GM21381 (cell line): Measurements from ENCODE around the gene TARS2.

ENCODE experiments used
- ATAC-seq: cut with Tn5 transposase; IDR thresholded peaks from one replicate; pipeline ENCODE4 v1.9.1; 2021; ENCODE audit warnings: mild to moderate bottlenecking, moderate library complexity; ENCODE audit not compliant: unreplicated experiment

Gene TARS2, protein sequence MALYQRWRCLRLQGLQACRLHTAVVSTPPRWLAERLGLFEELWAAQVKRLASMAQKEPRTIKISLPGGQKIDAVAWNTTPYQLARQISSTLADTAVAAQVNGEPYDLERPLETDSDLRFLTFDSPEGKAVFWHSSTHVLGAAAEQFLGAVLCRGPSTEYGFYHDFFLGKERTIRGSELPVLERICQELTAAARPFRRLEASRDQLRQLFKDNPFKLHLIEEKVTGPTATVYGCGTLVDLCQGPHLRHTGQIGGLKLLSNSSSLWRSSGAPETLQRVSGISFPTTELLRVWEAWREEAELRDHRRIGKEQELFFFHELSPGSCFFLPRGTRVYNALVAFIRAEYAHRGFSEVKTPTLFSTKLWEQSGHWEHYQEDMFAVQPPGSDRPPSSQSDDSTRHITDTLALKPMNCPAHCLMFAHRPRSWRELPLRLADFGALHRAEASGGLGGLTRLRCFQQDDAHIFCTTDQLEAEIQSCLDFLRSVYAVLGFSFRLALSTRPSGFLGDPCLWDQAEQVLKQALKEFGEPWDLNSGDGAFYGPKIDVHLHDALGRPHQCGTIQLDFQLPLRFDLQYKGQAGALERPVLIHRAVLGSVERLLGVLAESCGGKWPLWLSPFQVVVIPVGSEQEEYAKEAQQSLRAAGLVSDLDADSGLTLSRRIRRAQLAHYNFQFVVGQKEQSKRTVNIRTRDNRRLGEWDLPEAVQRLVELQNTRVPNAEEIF

DNA sequence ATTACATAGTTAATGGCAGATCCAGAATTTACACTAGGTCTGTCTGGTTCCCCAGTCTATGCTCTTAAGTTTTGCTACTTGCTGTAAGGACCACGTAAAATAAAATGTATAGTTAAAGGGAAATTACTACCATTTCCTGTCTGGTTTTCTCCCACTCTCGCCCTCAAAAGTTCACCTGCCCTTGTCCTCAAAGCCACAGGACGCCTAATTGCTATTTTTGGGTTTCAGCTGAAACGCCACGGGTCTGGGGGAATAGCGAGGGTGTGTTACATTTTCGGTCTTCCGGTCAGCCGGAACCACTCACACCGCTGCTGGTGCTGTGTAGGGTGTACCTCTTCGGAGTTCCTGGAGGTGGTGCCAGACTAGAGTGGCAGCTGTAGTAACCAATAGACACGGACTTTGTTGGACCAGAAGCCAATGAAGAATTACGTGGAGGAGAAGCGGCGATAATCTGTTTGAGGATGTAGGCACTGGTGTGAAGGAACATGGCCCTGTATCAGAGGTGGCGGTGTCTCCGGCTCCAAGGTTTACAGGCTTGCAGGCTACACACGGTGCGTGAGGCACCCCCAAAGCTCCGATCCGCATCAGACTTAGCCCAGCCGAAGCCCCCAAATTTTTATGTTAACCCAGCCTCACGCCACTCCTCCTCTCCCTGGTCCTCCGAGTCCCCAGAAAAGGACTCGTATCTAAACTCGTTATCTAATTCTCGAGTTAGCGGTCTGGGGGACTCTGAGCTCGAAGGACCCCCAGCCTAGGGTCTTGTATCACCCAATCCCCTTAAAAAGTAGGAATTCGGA is at the start of gene TARS2:
Gene TARS2, plus strand, starts transcription at position 454 of the 797 bp plus-strand sequence. Its CDS starts 32 bp downstream, at position 486.
- peak; percentile 99 for ATAC-seq

DNA sequence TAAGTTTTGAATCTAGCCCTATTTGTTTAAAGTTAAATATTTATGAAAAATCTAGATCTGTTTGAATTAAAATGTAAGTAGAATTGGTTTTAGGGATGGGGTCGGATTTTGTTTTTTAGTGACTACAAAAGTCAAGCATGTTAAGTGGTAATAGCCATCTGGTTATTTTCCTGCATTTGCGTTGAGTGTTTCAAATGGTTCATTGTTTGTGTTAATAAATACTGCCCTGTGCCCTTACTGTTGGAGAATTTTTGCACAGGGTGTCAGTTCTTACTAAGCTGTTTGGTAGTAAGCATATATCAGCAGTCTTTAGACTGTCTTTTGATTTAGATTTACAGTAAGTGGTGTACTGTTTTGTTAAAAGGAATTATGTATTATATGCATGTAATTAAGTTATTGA is 46.1 kb upstream of the TARS2 start:
- ATAC-seq: no peak

DNA sequence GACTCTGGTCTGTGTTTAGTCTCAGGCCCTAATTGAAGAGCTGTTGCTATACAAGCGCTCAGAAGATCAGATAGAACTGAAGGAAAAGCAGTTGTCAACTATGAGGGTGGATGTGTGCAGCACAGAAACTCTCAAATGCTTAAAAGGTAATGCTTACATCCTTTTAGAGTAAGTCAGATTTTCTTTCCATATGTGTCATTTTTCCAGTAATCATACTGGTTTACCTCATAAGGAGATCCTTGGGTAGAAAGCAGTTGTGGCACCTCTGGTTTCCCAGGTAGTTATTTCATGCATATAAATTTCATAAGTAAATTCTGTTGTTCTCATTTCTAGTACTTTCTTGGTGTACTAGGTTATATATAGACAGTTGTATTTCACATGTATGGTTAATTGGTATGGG is 43.0 kb upstream of the TARS2 start:
- ATAC-seq: no peak

DNA sequence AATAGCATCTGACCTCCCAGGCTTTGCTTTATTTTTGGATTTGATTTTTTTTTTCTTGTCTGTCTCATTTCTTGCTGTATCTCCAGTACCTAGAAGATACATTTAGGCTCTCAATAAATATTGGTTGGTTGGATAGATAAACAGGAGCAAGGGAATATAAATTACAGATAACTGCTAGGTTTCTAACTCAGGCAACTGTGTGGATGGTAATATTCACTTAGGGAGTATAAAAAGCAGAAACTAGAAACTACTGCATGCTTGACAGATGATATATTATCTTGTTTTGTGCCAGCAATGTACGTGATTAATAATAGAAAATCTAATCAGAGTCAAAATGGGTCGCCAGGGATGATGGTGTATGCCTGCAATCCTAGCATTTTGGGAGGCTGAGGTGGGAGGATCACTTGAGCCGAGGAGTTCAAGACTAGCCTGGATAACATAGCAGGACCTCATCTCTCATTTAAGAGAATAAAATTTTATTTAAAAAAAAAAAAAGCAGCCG is 31.0 kb upstream of the TARS2 start:
- ATAC-seq: no peak

DNA sequence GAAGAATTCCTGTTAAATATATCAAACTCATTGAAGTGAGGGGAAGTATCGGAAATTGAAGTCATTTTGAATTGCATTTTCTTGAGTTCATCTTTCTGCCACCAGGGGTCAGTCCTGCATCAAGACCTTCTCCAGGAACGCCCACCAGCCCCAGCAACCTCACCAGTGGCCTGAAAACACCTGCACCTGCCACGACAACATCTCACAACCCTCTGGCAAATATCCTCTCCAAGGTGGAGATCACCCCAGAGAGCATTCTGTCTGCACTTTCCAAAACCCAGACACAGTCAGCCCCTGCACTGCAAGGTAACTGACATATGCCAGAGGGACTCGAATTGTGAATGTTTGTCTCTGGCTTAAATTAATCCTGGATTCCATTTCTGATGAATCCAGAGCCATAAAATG is 22.8 kb upstream of the TARS2 start:
- ATAC-seq: no peak

DNA sequence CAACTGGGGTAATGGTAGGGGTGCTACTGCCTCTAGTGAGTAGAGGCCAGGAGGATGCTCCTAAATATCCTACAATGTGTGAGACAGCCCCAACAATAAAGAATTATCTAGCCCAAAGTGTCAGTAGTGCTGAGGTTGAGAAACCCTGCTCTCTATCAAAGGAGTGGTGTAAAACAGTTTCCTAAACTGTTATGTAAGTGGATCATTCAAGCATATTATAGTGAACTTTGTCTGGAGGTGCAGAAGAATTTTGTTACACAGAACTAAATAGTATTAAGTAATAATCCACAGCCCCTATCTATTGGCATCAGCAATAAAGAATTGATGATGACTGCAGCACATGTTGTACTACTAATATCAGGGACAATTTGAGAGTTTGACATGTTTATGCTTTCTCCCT is 20.3 kb upstream of the TARS2 start:
- ATAC-seq: no peak

DNA sequence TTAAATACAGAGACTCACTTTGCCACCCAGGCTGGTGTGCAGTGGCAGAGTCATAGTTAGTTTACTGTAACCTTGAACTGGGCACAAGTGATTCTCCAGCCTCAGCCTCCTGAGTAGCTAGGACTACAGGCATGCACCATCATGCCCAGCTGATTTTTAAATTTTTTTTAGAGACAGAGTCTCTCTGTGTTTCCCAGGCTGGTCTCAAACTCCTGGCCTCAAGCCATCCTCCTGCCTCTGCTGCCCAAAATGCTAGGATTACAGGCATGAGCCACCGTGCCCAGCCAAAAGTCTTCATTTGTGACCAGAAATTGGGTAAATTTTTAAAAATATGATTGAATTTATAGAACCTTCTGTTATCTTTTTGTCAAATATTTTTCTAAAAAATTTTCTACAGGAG is 17.9 kb upstream of the TARS2 start:
- no peak for ATAC-seq

DNA sequence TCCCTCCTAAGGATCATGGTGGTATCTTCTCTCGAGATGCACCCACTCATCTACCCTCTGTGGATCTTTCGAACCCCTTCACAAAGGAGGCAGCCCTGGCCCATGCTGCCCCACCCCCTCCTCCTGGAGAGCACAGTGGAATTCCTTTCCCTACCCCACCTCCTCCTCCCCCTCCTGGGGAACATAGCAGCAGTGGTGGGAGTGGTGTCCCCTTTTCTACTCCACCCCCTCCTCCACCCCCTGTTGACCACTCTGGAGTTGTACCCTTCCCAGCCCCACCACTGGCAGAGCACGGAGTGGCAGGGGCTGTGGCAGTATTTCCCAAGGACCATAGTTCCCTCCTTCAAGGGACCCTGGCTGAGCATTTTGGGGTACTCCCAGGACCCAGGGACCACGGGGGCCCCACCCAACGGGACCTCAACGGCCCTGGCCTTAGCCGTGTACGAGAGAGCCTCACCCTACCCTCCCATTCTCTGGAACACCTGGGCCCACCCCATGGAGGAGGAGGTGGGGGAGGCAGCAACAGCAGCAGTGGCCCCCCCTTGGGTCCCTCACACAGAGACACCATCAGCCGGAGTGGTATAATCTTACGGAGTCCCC is 14.5 kb upstream of the TARS2 start:
- no peak for ATAC-seq

DNA sequence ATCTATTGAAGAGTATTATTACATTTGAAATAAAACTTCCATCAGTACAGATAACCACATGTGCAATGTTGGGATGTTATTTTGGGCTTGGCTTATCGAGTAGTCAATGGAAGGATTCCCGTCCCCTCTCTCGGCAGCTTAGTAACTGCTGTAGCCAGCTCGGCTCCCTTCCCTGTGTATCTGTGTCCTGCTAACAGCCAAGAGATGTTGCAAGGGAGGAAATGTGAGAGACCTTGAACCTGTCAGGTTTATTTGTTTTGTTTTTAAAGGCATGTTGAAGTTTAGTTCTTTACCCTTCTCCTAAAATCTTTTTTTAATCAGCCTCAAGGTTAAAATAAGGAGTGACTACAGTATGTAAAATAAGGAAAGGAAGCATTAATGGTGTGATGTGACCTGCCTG is 13.6 kb upstream of the TARS2 start:
- no peak for ATAC-seq

DNA sequence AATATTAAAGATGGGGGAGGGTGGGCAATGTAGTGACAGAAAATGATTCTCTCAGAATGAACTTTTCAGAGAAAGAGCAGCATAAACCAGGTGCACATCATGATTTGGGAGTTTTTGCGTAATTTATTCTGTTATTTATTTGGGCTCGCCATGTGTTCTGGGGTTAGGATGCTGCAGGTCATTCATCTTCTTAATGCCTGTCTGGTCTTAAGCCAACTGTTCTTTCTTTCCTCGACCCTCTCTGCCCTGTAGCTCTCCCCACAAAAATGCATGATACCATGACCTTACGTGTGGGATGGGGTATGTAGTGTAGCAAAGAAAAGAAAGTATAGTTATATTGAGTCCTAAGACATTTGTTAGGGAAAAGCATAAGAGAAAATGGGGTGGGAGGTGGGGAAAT is 12.3 kb upstream of the TARS2 start:
- no peak for ATAC-seq

DNA sequence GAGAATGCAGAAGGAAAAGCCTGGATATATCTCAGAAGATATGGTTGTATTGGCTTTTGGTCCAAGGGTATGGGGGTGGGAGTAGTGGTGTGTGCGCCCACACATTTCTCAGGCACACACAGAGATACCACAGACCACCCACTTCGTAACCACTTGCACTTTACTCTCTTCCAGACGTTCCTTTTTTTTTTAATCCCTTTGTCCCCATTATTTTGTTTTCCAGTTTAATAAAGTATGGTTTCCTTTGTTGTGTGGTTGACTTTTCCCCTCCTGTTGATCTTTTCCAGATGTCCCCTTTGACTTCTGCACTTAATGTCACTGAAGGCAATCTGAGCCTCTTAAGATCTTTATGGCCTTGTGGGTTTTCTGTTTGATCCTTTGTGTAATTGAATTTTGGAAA is 10.5 kb upstream of the TARS2 start:
- no peak for ATAC-seq

DNA sequence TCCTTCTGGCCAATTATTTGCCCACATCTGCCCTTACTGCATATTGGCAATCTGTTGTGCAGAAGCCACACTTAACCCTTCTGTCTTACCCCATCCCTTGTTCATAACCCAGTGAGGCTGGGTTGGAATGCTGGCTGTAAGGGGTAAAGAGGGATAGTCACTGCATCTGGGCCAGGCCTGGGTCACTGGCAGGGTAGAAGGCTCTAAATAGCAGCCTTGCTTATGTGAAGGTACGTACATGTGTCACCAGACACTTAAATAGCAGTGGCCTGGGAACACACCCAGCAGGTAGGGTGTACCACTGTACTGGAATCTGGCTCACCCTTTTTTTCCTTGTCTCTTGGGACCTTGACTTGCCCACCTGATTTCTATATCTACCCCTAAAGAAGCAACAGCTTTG is 9.9 kb upstream of the TARS2 start:
- no peak for ATAC-seq

DNA sequence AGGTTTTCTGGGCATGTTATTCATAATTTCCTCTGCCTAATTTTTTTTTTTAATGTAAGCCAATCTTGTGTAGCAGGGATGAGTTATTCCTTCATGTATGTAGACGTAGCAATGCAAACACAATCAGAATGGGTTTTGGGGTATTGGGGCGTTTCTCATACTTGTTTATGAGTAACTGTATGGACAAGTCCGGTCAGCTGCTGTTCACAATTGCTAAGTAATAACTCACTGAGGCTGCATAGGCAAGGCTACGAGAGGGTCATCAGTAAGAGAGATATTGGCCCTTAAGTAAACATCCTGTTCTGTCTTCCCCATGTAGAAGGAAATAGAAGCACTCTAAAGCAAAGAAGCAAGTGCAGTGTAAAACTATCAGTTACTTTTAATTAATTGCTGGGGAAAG is 9.5 kb upstream of the TARS2 start:
- ATAC-seq: no peak

DNA sequence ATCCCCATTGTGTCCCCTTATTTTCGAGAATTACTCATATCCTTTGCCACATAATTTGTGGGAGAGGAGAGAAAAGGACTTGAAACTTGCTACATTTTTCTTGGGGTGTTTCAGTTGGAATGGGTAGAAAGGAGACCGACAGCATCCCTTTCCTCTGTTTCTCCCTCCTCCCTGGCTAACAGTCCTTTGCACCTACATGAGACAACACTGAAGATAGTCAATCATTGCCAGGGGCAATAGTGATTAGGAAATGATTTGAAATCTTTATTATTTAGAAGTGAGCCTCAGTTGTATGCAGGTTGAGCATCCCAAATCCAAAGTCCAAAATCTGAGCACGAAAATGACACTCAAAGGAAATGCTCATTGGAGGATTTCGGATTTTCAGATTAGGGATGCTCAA is 7.8 kb upstream of the TARS2 start:
- no peak for ATAC-seq

DNA sequence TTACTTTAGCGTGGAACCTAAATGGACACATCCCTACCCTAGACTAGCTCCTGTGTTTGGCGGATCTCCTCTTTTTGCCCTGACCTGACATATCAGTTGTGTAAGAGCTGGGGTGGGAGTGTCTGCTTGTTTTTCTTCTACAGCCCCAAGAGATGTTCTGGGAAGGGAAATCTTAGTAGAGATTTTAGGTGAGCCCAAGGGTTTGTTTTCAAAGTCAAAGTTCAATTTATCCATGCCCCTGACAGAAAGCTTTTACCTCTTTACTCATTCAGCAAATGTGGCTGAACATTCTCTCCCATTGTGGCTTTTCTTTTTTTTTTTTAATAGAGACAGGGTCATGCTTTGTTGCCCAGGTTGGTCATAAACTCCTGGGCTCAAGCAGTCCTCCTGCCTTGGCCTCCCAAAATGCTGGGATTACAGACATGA is 7.3 kb upstream of the TARS2 start:
- ATAC-seq: no peak

DNA sequence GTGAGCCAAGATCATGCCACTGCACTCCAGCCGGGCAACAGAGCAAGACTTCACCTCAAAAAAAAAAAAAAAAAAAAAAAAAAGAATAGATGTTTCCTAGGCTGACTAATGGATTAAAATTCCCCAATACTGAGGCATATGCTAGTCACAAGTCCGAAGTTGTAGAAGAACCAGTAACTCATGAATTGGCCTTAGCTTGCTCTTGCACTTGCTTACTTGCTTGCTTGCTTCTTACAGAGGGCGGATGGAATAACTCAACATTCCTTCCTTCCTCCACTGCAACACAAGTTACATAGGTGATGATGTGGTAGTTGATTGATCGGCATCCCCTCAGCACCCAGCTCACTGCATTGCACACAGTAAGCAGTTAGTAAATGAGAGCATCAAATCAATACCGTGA is 2.8 kb upstream of the TARS2 start:
- no peak for ATAC-seq

DNA sequence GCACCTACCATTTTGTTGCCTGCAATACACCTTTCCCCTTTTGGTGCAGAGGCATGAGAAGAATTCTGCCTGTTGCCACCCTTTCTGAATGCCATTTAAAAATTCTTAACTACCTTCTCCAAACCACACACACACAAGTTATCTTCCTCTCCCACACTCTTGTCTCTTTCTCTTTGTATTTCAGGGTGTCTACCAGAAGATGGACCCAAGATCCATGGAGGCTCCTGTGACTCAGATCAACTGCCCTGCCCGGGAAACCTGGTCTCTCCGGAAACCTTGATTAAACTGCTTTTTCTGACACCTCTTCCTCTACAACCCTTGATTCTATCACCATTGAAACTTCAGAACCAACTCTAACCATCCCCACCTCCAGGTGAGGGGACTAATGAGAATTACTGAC is 2.4 kb upstream of the TARS2 start:
- ATAC-seq: no peak

DNA sequence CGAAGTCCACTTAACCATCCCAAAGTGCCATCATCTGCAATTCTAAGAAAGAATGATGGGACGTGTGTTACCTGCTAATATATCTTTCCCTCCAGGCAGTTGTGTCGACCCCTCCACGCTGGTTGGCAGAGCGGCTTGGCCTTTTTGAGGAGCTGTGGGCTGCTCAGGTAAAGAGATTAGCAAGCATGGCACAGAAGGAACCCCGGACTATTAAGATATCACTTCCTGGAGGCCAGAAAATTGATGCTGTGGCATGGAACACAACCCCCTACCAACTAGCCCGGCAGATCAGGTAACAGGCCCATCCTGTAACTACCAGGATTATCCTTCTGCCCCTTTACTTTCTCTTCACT is 520 bp downstream of the TARS2 start:
- ATAC-seq: no peak

DNA sequence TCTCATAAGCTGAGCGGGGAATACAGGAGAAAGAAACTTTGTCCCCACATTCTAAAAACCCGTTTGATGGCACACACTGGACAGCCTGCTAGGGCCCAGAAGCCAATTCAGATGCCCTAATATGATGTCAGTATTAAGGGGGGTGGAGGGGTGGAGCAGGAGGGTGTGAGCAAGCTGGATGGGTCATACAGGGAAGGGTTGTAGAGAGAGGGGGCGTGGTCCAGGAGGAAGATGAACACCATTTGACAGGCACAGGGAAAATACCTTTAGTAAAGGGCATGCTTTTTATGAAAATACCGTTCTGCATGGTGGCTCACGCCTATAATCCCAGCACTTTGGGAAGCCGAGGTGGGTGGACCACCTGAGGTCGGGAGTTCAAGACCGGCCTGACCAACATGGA is 6.0 kb downstream of the TARS2 start:
- no peak for ATAC-seq

DNA sequence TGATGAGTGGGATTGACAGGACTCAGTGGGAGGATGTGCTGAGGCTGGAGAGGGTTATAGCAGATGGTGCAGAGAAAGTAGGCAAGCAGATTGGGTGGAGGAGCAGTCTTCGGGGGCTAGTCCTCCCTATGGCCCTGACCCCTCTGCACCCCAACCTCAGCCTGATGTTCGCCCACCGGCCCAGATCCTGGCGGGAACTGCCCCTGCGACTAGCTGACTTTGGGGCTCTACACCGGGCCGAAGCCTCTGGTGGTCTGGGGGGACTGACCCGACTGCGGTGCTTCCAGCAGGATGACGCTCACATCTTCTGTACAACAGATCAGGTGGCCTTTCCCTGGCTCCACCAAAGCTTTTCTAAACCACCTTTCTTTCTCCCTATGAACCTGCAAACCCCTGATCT is 11.1 kb downstream of the TARS2 start:
- no peak for ATAC-seq

DNA sequence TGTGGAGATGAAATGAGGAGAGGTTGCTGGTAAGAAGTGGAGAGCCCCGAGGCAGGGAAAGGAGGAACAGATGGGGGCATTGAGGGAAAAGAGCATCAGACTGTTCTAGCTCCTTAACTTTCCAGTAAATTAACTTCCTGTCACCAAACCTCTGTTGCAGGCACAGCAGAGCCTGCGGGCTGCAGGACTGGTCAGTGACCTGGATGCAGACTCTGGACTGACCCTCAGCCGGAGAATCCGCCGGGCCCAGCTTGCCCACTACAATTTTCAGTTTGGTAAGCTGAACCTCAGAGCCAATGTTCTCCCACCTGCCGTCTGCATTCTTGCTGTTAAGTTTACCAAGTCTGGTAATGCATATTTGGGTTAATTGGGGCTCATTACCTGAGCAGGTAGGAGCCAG is 18.2 kb downstream of the TARS2 start:
- ATAC-seq: no peak
